ENCODE measurements around the gene CIBAR2. TPM values are rescaled to one million over a fixed set of nuclear protein-coding genes. Genes with fewer than 3 reads are reported as not detected.

Gene CIBAR2
- total RNA-seq, 1 experiment from 2014 or later: not detected

GRCh38 chr16:85151603-85152413, 39.5 kb upstream of the CIBAR2 start:
- TF ChIP-seq CTCF (conservative IDR thresholded peaks at IDR 0.05): no peak
- H3K27ac Mint-ChIP-seq: no peak overlapping the region

More at GRCh38 chr16:85151603-85152413, 39.5 kb upstream of the CIBAR2 start:
- Histone ChIP-seq H2BK5ac (ENCODE audit: insufficient read length, low read length) (no peak overlapping the region), H3K27ac (ENCODE audit: insufficient read length, low read depth, low read length) (no peak overlapping the region), H3K4ac (ENCODE audit: low read depth, low read length) (no peak overlapping the region), H3K4me1 (ENCODE audit: insufficient read depth, low read length) (no peaks in the 10 kb centered on the region), H2BK20ac (ENCODE audit: low read depth, low read length, poor library complexity, severe bottlenecking) (no peak overlapping the region), H3K4me2 (ENCODE audit: insufficient read depth, insufficient read length, low read length) (no peak overlapping the region), H3K79me2 (ENCODE audit: insufficient read depth, low read length) (no peaks in the 10 kb centered on the region), H2BK15ac (ENCODE audit: low read depth, low read length) (no peak overlapping the region), H3T11ph (ENCODE audit: low read length) (no peak overlapping the region), H4K20me1 (ENCODE audit: control insufficient read depth, insufficient read depth, insufficient read length) (no peaks in the 10 kb centered on the region), H2AK5ac (ENCODE audit: insufficient read length, low read length) (no peak overlapping the region), H2BK120ac (ENCODE audit: low read depth, low read length, poor library complexity, severe bottlenecking) (no peak overlapping the region), H3K9ac (ENCODE audit: extremely low read depth, insufficient read length, low read length) (no peak overlapping the region), H3K23me2 (ENCODE audit: insufficient read length, low read depth, low read length, poor library complexity, severe bottlenecking) (no peaks in the 10 kb centered on the region), H3K79me1 (ENCODE audit: insufficient read depth, low read depth, low read length, poor library complexity, severe bottlenecking) (no peaks in the 10 kb centered on the region), H3K56ac (ENCODE audit: insufficient read length, low read depth, low read length) (no peak overlapping the region), H2BK12ac (ENCODE audit: insufficient read length, low read depth, low read length) (no peak overlapping the region), H4K91ac (ENCODE audit: insufficient read length, low read depth, low read length) (no peak overlapping the region), H3K23ac (ENCODE audit: insufficient read length, low read depth, low read length) (no peak overlapping the region), H2AFZ (ENCODE audit: low read length) (no peak overlapping the region), H3K14ac (ENCODE audit: insufficient read depth, low read length) (no peak overlapping the region), H3K27me3 (ENCODE audit: insufficient read depth, low read length) (no peaks in the 10 kb centered on the region), H3K18ac (ENCODE audit: insufficient read length, low read depth, low read length) (no peak overlapping the region), H4K5ac (ENCODE audit: insufficient read length, low read depth, low read length) (no peak overlapping the region), H3K9me3 (ENCODE audit: control insufficient read depth, low read depth, low read length) (no peaks in the 10 kb centered on the region), H4K8ac (replicated peaks; ENCODE audit: insufficient read length, low read depth, low read length) (no peak overlapping the region)
- Mint-ChIP-seq H3K9me3 (no peaks in the 10 kb centered on the region; a peak in 1 of 5 replicates), H3K4me1 (peaks cover 3 to 7% of the 10 kb centered on the region in 2 experiments; a peak in 2 of 4 replicates), H3K36me3 (ENCODE audit: insufficient read depth in 1 of 3, low read depth in 3 of 3) (no peaks in the 10 kb centered on the region; a peak in 1 of 7 replicates), H3K4me3 (no peak overlapping the region), H3K27me3 (ENCODE audit: low read depth) (peaks cover 2% of the 10 kb centered on the region; the same call in 1 of the 2 replicates)
- DNase-seq: no peak
- WGBS (ENCODE audit: extremely low coverage, insufficient read length, low lambda C conversion rate): no CpG with 5 or more reads among the region's 24 CpGs

All from H9 (cell line).